ENCODE data around the gene HEBP2.

HEBP2 gene

DNA sequence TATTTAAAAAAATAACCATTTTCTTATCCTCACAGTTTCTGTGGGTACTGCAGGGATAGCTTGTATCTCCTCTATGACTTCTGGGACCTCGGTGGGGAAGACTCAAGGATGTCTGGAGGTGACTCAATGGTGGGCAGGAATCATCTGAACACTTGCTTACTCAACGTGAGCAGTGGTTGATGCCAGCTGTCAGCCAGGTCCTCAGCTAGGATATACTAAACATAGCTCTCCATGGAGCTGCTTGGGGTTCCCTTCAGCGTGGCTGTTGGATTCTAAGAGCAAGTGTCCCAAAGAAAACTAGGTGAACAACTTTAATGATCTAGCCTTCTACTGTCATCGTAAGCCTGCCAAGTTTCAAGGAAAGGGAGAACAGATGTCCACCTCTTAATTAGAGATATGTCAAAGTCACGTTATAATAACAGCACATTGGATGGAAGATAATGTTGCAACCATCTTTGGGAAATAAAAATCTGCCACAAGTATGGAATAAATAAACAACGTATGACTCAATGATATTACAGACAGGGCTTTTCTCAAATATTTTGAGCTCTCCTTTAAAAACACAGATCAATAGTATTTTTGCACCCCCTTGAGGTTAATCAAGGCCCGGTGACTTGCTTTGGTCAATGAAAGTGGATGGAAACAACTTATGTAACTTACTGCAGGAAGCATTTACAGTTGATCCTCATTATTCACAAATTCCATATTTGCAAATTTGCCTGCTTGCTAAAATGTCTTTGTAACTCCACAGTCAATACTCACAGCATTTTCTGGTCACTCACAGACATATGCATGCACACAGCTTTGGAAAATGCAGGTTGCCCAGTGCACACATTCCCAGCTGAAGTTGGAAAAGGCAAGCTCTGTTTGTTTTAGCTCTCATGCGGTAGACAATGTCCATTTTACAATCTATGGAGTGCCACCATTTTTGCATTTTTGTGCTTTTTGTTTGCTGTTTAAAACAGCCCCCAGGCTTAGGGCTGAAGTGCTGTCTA lies 6.6 kb upstream of the HEBP2 start:
- no peak for DNase-seq (ENCODE audit: low read depth in 4 of 4, low spot score in 1 of 4)

DNA sequence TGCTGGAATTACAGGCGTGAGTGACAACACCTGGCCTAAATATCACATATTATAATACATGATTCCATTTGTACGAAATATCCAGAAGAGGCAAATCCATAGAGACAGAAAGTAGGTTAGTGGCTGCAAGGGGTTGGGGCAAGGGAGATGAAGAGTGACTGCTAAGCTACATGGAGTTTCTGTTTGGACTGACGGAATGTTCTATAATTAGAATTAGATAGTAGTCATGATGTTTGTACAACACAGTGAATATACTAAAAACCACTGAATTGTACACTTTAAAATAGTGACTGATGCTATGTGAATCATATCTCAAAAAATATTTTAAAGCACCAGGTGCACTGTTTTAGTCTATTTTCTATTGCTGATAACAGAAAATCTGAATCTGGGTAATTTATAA lies 3.7 kb upstream of the HEBP2 start:
- DNase-seq (ENCODE audit: low read depth in 4 of 4, low spot score in 1 of 4), result no peak

DNA sequence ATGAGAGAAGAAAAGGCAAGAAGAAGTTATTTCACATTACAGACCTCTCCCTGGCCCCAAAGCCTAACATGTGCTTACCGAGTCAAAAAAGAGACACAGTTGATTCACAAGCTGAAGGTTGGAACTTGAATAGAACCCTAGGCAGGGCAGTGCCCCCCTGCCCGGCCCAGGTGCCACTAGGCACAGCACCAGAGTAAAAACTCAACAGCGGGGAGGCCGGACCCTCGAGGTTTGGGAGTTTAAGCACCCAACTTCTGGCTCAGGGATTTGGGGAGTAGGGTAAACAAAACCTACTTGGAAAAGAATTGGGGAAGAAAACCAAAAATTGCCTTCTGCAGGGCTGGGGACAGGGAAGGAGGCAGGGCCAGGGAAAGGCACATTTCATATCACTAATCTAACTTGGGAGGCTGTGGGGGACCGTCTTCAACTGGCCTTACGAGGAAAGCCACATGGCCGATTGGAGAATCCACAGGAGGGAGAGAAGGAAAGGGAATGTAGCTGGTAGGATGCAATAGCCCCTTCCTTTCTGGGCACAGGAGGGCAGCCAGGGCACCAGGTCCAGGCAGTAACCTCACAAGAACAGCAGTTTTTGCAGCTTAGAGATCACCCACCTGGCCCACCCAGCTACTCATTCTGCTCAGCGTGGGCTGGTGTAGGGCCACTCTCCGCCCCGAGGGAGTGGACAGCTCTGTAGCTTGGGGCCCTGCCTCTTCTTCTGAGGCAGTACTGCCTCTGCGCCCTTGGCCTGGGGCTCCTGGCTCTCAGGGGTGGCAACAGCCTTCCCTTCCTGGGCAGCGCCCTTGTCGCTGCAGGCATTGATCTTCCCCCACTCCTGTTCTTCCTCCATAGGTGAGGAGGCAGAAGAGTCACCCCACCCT lies 1.8 kb upstream of the HEBP2 start:
- DNase-seq (ENCODE audit: low read depth in 4 of 4, low spot score in 1 of 4), result no peak

DNA sequence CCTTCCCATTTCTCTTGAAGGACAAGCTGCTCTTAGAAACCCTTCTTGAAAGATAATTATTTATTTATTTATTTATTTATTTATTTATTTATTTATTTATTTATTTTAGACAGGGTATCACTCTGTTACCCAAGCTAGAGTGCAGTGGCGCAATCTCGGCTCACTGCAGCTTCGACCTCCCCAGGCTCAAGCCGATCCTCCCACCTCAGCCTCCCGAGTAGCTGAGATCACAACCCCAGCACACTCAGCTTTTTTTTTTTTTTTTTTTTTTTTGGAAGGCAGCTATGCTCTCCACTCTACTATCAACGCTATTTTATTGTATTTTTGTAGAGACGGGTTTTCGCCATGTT lies 1.2 kb upstream of the HEBP2 start:
- no peak for DNase-seq (ENCODE audit: low read depth in 4 of 4, low spot score in 1 of 4)

DNA sequence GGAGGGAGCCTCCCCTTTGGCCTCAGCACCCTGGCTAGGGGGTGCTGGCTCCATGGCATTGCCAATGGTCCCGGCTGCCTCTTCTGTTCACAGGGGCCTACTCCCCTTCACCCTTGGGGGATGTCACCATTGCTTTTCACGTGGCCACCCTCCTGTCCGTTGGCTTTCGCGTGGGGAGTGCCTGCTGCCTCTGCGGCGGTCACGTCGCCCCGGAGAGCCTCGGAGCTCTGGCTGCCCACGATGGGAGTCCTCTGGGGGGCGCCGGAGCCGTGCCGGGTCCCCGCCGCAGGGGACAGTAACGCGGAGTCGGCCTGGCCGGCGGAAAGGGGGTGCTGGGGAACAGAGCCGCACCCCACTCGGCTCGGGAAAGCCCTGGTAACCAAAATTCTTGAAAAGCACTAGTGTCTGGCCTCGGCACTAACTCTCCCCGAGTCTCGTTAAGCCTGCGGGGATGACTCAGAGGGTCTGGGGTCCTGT lies 661 bp upstream of the HEBP2 start:
- peak in 2 of 4 experiments; percentile 6 to 9 for DNase-seq (ENCODE audit: low read depth in 4 of 4, low spot score in 1 of 4)

DNA sequence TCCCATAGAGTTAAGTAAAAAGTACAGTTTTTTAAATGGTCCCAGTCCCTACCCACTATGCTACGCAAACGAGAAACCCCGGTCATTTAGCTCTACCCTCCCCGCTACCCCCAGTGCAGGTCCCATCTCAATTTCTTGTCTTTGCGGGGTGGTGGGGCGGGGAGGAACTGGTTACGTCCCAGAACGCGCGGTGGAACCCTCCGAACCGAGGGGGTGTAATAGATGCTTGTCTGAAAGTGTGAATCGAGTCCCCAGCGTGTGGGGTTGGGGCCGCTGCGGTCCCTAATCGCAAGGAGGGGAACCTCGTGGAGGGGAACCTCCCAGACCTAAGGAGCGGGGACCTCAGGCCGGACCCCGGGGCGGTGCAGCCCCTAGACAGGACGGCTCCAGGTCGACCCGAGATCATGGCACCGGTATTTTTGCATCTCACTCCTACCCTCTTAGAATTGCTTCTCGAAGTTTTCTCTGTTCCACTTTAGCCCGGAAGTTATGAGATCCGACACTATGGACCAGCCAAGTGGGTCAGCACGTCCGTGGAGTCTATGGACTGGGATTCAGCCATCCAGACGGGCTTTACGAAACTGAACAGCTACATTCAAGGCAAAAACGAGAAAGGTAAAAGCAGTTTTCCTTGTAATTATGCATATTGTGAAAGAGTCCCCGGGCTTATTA lies 779 bp downstream of the HEBP2 start:
- DNase-seq (ENCODE audit: low read depth in 4 of 4, low spot score in 1 of 4), result peak in 2 of 4 experiments; percentile 9 to 13

DNA sequence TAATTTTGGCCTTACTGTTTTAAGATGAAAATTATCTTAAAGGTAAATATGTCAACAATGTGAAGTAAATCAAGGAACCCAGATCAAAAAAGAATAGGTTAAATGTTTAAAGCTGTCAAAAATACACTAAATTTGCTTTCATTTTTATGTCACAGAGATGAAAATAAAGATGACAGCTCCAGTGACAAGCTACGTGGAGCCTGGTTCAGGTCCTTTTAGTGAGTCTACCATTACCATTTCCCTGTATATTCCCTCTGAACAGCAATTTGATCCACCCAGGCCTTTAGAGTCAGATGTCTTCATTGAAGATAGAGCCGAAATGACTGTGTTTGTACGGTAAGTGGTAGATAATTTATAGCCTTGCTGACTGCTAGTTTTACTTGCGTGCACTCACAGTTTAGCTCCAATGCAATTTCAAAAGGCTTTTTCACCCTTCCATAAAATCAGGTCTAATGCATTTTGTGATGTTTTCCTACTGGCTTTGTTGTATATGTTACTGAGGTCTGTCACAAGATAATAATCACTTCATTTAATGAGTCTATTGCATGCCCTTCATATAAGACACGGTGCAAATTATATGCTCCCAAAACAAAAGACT lies 1.9 kb downstream of the HEBP2 start:
- no peak for DNase-seq (ENCODE audit: low read depth in 4 of 4, low spot score in 1 of 4)

DNA sequence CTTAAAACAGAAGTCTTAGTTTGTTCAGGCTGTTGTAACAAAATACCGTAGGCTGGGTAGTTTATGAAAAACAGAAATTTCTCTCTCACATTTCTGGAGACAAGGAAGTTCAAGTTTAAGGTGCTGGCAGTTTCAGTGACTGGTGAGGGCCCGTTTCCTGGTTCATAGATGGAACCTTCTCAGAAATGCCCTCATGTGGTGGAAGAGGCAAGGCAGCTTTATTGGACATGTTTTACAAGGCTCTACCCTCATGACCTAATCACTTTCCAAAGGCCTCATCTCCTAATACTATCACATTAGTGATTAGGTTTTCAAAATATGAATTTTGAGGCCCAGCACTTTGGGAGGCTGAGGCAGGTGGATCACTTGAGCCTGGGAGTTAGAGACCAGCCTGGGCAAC lies 2.4 kb downstream of the HEBP2 start:
- no peak for DNase-seq (ENCODE audit: low read depth in 4 of 4, low spot score in 1 of 4)

DNA sequence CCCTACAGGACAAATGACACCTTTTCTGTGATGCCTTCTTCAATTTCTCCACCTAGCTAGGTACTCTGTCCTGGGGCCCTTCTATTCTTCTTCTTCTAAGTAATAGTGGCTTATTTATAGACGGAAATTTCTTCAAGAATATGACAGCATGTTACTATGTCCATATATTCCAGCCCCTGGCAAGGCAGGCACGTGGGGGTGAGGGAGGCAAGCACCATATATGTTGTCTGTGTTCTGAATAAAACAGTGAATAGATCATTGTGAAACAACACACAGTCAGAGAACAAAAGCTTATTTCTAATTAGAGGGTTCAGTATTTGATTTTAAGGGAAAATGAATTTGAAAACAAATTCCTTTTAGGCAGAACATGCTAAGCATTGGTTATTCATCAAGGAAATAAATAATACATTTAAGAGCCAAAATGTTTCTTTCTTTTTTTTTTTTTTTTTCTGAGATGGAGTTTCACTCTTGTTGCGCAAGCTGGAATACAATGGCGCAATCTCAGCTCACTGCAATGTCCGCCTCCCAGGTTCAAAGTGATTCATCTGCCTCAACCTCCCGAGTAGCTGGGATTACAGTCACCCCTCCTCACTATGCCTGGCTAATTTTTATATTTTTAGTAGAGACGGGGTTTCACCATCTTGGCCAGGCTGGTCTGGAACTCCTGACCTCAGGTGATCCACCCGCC lies 6.2 kb downstream of the HEBP2 start:
- DNase-seq (ENCODE audit: low read depth in 4 of 4, low spot score in 1 of 4), result no peak

DNA sequence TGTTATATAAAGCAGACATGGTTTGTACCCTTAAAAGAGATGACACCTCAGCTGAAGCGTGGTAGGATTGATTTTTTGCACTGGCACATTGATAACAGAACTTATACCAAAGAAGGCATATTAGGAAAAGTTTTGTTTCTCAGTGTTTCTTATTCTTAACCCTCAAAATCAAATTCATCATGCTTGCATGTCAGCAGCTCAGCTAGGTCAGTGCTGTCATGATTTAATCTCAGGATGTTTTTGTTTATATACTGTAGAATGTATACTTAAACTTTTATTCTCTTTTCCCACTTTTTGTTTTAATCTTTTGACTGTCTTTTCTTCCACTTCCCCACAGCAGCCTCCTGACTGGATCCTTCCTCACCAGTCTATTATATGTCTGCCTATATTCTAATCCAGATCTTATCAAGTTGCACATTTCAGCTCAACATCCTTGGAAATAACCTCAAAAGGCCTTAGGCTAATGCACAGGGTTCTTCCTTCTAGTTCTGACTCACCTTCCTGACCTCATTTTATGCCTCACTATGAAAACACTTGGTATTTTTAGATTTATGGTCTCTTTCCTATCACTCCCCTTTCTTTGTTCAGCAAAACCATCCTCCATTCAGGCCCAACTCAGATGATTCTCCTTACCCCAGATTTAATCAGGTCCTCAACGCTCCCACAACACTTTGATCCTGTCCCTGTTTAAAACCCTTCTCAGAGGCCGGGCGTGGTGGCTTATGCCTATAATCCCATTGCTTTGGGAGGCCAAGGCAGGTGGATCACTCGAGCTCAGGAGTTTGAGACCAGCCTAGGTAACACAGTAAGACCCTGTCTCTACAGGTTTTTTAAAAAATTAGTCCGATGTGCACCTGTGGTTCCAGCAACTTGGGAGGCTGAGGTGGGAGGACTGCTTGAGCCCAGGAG lies 7.2 kb downstream of the HEBP2 start:
- no peak for DNase-seq (ENCODE audit: low read depth in 4 of 4, low spot score in 1 of 4)

DNA sequence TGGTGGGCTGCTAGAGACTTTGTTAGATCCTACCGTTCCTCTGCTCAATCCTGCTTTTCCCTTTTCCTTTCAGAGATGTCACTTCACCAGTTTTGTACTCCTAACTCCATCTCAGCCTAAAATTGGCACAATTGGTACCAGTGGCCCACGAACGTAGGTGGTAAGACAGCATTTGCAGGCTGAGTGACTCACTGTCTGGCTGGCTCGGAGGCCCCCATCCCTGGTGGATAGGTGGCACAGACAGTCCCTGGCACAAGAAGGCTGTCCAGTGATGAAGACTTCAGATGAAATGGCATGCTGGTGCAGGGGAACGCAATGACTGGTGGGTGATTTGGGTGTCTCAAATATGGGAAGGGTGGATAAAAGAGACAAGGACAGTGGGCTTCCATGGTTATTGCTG lies 11.1 kb downstream of the HEBP2 start:
- no peak for DNase-seq (ENCODE audit: low read depth in 4 of 4, low spot score in 1 of 4)

DNA sequence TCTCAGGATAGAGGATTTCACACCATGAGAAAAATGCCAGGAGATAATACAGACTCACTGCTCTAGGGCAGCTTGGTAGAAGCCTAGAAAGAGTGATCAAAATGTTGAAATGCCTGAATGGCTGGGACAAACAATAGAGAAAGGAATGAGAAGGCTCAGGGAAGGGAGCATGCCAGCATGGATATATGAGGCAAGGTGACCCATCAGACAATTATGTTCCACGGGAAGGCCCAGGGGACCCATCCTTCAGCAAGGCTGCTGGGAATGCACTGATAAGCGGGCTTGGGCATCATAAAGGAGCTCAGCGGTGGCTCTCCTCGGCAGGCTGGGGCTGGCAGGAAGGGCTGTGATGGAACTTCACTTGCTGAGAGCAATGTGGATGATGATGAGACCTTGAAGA lies 12.2 kb downstream of the HEBP2 start:
- no peak for DNase-seq (ENCODE audit: low read depth in 4 of 4, low spot score in 1 of 4)

DNA sequence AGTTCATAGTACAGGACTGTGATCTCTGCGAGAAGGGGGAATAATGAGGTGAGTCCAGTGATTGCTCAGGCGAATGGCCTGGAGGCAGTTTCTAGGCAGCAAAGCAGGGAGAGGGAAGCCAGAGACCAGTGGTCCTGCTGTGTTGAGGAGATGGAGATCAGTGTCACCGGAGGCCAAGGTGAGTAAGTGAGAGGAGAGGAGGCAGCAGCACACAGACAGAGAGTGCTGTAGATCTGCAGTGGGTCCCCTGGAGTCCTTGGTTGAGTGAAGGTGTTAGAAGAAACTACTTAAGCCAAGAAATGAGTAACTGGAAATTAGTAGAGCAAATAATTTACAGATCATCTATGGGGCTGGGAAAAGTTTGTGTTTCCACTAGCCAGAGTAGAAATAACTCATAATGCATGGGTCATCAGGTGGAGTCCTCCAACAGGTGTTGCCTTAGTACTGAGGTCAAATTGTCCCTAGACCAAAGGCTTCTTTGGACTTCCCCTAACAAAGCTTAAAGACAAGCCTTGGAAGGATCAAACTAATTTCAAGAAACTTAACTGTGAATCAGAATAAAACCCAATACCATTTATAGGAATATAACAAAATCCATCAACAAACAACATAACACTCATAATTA lies 13.6 kb downstream of the HEBP2 start:
- DNase-seq (ENCODE audit: low read depth in 4 of 4, low spot score in 1 of 4), result no peak

DNA sequence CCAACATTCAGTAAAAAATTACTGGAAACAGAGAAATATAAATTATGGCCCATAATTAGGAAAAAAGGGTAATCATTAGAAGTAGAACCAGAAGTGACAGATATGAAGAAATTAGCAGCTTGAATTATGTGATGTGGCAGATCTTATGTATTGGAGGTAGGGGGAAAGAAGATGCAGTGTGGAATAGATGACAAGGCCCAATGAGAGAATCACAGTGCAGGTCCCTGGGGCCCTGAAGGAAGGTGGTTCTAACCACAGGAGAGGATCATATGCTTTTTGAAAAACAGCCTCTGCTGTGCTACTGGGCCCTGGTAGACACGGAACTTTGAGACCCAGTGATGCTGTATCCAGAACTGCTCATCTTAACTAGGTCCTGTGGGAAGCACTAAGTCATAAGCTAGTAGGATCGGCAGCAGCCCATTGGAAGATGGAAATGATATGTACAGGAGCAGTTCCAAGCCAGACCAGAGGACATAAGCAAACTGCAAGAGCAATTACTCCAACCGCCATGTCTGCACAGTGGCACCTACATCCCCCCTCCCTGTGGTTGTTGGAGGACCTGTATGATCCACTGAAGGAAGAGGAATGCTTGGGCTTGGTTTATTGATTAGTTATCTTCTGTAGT lies 14.2 kb downstream of the HEBP2 start:
- no peak for DNase-seq (ENCODE audit: low read depth in 4 of 4, low spot score in 1 of 4)

DNA sequence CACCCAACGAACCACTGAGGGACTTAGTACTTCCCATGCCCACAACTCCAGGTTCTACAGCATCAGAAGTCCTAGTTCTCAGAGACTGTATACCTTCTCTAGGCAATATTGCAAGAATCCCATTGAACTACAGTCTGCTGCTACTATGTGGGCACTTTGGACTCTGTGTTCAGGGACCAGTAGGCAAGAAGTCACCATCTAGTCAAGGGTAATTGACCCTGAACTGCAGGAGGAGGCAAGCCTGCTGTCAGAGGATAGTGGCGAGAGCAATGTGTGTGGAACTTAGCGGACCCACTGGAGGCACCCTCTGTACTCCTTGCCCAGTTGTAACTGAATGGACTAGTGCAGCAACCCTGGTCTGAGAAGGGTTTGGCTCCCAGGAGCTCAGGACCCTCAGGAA lies 15.7 kb downstream of the HEBP2 start:
- no peak for DNase-seq (ENCODE audit: low read depth in 4 of 4, low spot score in 1 of 4)

DNA sequence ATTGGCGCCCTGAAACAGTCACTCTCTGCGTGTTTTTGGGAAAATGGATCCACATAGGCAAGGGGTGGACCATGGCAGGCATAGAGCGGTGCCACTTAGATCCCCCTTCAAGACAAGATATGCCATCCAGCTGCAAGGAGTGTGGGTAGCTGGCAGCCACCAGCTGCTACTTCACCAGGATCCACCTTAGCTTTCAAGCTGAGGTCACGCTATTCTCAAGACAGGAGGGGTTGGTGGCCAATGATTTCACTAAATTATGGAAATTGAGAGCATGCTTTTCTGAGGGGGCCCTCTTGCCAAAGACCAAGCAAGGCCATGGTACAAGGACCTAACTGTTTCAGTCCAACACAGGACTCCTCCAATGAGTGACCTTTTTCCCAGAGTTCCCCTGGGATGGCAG lies 16.3 kb downstream of the HEBP2 start:
- no peak for DNase-seq (ENCODE audit: low read depth in 4 of 4, low spot score in 1 of 4)

DNA sequence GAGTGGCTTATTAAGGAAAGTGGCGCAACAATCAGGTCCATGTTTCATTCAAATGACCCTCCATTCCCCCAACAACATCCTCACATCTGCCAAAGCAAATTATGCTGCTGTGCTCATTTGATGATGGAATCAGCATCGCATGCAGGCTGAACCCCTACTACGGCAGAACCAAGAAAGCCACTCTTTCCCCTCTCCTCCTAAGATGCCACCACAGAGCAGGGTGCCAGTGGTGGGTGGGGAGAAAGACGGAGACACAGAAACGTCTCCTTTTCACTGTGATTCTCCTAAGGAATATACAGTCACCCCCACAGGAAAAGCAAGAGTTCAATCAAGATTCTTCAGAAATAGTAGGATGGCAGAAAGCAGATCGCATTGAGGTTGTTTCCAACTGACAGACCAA lies 17.1 kb downstream of the HEBP2 start:
- no peak for DNase-seq (ENCODE audit: low read depth in 4 of 4, low spot score in 1 of 4)

DNA sequence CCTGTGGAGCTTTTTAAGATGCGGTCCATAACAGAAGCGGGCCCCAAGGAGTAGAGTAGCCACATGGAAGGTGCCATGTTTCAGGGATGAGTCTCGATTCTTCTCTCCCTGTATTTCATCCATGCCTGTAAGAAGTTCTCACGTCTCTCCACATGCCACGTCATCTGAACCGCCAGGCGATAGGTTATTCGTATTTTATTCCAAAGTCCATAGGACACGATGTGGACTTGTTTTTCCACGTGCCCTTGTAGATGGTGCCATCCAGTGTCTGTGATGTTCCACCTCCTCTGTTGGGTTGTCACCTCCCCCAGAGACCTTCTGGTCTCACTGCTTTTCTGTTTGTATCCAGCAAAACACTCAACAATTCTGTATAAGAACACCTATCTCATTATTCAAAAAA lies 17.6 kb downstream of the HEBP2 start:
- DNase-seq (ENCODE audit: low read depth in 4 of 4, low spot score in 1 of 4), result no peak

DNA sequence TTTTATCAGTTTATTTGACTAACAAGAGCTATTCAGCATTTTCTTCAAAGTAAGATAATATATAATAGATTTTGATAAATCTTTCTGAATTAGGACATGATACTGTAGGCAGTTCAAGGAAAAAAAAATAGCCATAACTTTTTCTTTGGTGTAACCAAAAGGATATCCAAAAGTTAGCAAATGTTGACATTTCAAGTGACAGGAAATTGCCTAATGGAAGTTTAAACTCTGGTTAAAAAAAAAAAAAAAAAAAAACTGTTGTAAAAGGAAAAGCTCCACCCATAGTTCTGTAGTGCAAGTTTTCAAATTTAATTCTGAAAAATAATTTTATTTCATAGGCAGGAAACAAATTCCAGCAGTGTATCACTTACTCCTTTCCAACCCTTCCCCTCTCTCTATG lies 18.8 kb downstream of the HEBP2 start:
- DNase-seq (ENCODE audit: low read depth in 4 of 4, low spot score in 1 of 4), result no peak
